Epithelial cell of proximal tubule (primary cell): Measurements from ENCODE around the gene DCUN1D1. TPM values are rescaled to one million over a fixed set of nuclear protein-coding genes. Genes with fewer than 3 reads are reported as not detected.

ENCODE experiments used
- DNase-seq: peaks from one replicate; pipeline ENCODE4 v3.0.0-alpha.2; 2011; ENCODE audit warnings: low read depth
- H3K4me3 ChIP-seq: 2 replicates; pipeline ENCODE4 v1.5.1; 2011; ENCODE audit warnings: low read depth, mild to moderate bottlenecking, low read length
- total RNA-seq: library from RNA; depleted of rRNA; stranded (reverse); fragments of >200 nt; gene quantifications from 2 replicates; pipeline ENCODE4 v1.2.3, GENCODE V29; 2015
- TF ChIP-seq, protein P1 (sequence below): conservative IDR thresholded peaks from 2 replicates; pipeline ENCODE4 v1.5.1; 2012; ENCODE audit warnings: low read depth, mild to moderate bottlenecking, low read length

DCUN1D1 gene
- total RNA-seq, 1 donor from 2014 or later = 11.3 TPM

DNA sequence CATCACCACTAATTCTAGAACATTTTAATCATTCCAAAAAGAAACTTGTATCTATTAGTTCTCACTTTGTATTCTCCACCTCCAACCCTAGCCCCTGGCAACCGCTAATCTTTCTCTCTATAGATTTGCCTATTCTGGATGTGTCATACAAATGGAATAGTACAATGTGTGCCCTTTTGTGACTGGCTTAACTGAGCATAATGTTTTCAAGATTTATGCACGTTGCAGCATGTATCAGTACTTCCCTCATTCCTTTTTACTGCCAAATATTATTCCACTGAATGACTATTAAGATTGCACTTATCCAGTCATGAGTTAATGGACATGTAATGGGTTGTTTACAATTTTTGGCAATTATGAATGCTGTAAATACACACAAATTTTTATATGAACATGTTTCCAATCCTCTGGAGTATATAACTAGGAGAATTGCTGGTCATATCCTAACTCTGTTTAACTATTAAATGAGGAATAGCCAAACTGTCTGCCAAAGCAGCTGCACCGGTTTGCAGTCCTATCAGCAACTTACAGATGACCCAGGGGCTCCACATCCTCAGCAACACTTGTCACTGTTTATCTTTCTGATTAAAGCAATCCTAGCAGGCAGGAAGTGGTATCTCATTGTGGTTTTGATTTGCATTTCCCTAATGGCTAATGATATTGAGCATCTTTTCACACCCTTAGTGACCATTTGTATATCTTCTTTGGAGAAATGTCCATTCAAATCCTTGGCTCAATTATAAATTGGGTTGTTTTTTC, 42.9 kb downstream of the DCUN1D1 start:
- TF ChIP-seq, protein P1, sequence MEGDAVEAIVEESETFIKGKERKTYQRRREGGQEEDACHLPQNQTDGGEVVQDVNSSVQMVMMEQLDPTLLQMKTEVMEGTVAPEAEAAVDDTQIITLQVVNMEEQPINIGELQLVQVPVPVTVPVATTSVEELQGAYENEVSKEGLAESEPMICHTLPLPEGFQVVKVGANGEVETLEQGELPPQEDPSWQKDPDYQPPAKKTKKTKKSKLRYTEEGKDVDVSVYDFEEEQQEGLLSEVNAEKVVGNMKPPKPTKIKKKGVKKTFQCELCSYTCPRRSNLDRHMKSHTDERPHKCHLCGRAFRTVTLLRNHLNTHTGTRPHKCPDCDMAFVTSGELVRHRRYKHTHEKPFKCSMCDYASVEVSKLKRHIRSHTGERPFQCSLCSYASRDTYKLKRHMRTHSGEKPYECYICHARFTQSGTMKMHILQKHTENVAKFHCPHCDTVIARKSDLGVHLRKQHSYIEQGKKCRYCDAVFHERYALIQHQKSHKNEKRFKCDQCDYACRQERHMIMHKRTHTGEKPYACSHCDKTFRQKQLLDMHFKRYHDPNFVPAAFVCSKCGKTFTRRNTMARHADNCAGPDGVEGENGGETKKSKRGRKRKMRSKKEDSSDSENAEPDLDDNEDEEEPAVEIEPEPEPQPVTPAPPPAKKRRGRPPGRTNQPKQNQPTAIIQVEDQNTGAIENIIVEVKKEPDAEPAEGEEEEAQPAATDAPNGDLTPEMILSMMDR = no peak
- no peak for DNase-seq
- H3K4me3 ChIP-seq = no peak overlapping the region

DNA sequence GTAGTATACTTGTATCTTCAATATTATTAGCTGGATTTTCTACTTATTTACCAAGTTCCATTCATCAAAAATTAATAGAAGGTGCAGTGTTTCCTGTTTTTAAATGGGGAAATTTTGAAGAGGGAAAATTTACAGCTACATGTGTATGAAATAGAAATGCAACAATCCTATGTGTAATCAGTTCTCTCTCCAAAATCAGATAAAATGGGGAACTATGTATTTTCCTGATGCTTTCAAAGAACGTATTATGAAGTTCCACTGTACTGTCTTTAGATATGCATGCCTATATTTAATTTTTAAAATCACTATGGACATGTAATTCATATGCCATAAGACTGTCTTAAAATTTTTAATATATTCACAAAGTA, 43.4 kb downstream of the DCUN1D1 start:
- no peak for DNase-seq
- H3K4me3 ChIP-seq = no peak overlapping the region
- TF ChIP-seq, protein P1 = no peak

DNA sequence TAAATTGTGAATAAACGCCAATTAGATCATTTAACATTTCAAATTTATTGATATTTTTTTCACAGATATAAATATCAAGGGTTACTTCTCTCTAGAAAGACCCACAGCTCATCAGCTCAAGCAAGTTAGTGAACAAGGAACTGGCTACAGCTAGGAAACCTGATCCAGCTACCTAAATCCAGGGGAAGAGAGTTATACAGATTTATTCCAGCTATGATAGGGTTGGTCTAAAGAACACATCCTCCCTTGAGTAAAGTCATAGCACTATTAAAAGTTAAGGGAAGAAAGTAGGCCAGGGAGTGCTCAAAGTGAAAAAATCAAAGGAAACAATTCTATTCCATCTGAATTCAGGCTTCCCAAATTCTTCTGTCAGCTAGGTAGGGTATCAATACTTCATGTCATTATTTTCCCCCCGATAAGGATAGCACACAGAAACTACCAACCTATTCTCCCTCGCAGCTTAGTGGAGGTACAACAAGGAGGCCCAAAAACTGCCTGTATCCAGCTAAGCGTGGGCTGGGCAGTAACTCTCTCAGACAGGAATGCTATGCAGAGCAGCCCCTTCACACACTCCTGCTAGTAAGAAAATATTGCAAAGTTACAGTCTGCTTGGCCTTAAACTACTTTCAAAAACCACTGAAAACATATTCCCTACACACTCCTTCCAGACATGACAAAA, 44.0 kb downstream of the DCUN1D1 start:
- no peak overlapping the region for H3K4me3 ChIP-seq
- TF ChIP-seq, protein P1 = no peak
- DNase-seq = no peak

DNA sequence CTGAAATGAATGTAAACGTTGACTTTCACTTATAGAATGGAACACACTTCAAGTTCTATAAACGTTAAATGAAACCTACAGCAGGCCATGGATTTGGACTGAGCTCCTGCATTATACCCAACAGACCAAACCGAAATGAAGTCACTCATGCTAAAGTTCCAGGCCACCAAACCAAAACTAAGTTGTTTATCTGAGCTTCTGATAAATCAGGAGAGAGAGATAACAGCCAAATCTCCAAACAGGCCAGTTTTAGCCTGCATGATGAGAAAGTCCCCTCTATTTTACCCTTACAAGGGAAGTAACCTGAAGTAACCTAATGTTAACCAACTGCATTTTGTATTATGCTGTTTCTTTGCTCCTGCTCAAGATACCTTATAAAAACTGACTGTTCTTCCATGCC, 44.5 kb downstream of the DCUN1D1 start:
- H3K4me3 ChIP-seq = no peak overlapping the region
- no peak for DNase-seq
- TF ChIP-seq, protein P1 = no peak

DNA sequence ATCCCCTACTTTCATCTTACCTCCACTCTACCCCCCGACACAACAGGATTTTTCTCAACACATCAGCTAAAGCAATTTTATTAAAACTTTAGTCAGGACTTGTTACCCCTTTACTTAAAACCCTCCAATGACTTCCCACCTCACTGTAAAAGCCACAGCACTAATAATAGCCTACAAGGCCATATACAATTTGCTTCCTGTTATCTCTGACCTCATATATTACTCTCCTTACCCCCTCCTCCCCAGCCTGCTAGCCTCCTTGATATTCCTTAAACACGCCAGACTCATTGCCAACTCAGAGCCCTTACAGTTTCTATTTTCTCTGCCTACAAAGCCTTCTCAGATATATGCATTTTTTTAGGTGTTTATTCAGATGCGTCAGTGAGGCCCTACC, 54.4 kb downstream of the DCUN1D1 start:
- TF ChIP-seq, protein P1 = no peak
- H3K4me3 ChIP-seq = no peak overlapping the region
- DNase-seq = no peak

DNA sequence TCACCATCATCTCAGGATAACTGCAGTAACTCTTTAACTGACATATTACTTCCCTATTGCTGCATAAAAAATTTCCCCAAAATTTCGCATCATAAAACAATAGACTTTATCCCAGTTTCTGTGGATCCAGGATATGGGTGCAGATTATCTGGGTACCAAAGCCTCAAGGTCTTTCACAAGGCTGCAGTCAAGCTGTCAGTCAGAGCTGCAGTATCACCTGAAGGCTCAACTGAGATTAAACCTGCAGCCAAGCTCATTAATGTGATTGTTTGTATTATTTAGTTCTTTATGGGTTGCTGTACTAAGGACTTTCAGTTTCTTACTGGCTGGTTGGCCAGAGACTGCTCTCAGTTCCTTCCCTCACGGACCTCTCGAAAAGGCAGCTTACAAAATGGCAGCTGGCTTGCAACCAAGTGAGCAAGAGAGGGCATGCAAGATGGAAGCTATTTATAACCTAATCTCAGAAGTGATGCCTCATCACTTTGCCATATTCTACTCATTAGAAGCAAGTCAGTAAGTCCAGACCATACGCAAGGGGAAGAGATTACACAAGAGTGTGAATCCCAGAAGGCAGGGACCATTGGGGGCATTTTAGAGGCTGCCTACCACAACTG, 54.9 kb downstream of the DCUN1D1 start:
- no peak for DNase-seq

More for the DNA sequence above, 54.9 kb downstream of the DCUN1D1 start:
- TF ChIP-seq, protein P1 = no peak
- no peak overlapping the region for H3K4me3 ChIP-seq
